HEK293T (cell line): ENCODE data around the gene ART3.

Experiments
- FOXA1 ChIP-seq: fragments of 450-650 bp; IDR thresholded peaks from 2 replicates; pipeline ENCODE4 v1.6.1; 2016; ENCODE audit warnings: mild to moderate bottlenecking
- FOXK2 ChIP-seq: fragments of 450-650 bp; IDR thresholded peaks from 2 replicates; pipeline ENCODE4 v1.6.1; 2016; ENCODE audit warnings: mild to moderate bottlenecking
- SP1 ChIP-seq: fragments of 450-650 bp; IDR thresholded peaks from 2 replicates; pipeline ENCODE4 v1.6.1; 2017
- SUZ12 ChIP-seq: fragments of 450-650 bp; IDR thresholded peaks from 2 replicates; pipeline ENCODE4 v1.6.1; 2016; ENCODE audit warnings: mild to moderate bottlenecking
- TARDBP ChIP-seq: fragments of 450-650 bp; IDR thresholded peaks from 2 replicates; pipeline ENCODE4 v1.6.1; 2016

- TF ChIP-seq SUZ12: no peak
- TF ChIP-seq SP1: no peak
- no peak for TF ChIP-seq FOXK2
- TF ChIP-seq FOXA1: no peak
- no peak for TF ChIP-seq TARDBP
These were observed 12.5 kb upstream of the ART3 start for GRCh38 chr4:76061982-76062381.
